HG02642 (cell line): ENCODE measurements around the gene PARP9.

Source experiments
- ATAC-seq: cut with Tn5 transposase; IDR thresholded peaks from one replicate; pipeline ENCODE4 v1.9.1; 2021; ENCODE audit warnings: mild to moderate bottlenecking; ENCODE audit not compliant: unreplicated experiment, poor library complexity

PARP9 gene

DNA sequence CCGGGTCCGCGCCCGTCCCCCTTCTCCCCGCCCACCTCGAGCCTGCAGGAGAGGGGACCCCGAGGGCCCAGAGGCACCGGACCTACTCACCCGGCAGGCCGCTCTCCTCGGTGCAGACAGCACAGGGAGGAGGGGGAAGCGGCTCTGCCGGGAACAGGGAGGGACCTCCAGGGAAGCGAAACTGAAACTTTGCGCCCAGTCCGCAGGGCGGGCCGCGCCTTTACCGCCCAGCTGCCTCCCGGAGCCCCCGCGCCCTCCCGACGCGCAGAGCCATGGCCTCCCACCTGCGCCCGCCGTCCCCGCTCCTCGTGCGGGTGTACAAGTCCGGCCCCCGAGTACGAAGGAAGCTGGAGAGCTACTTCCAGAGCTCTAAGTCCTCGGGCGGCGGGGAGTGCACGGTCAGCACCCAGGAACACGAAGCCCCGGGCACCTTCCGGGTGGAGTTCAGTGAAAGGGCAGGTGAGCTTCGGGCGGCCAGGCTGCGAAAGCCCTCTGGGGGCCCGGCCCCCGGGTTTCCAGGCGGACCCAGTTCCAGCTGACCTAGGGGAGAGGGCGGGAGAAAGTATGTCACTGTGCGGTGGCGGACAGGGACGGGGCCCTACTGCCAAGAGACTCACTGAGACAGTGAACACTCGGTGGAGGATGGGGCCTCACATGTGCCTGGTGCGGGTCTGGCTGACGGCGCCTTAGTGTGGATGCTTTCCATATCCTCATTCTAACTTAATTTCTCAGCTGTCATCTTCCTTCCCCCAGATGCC lies at the start of gene PARP9, which contains the start of gene DTX3L:
Gene PARP9, minus strand, starts transcription at position 146 of the 758 bp plus-strand sequence. CDS start 4,680 bp downstream, outside the sequence.
Gene DTX3L, plus strand, starts transcription at position 184 of the 758 bp plus-strand sequence. Its CDS starts 89 bp downstream, at position 273.
- peak; percentile 77 for ATAC-seq

DNA sequence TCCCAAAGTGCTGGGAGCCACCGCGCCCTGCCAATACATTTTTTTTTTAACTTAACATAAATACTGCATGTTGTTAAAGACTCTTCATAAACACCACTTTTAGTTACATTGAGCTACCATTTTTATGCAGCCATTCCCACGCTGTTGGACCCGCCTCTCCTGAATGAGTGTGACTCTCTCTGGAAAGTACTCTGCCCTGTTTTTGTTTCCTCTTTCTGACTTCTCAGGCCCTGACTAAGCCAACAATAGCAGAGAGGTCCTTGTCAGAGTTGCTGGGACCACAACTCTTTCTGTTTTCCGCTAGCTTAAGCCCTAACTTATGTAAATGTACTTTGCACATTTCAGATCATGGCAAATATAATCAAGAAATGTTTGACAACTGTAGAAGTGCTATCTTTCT lies 48.6 kb upstream of the PARP9 start:
- ATAC-seq, result no peak

DNA sequence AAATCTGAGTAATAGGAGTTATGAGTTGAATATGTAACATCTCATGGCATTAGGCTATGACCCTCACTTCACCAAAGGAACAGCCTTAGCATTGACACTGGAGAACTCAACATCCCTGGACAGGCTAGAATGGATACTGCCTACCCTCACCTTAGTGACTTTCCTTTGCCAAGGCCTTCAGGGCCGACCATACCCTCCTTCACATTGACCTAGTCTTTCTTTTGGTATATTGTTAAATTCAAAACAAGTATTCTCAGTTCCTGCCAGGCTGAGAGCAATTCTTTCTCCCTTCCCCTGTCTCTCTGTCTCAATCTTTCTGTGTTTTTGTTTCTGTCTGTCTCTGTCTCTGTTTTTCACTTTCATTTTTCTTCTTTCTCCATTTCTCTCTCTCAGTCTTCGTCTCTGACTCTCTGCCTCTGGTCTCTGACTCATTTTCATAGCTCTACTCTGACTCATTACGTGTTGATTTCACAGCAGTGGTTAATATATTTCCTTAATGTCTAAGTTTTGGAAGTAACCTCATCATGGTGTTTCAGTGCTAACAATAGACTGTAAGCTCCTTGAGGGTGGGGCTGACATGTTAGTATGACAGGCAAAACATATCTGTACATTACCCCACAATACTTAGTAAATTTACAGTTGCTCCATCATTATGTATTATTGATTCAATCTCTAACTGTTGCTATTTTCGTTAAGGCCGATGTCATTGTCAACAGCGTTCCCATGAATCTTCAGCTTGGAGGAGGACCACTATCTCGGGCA lies 45.9 kb upstream of the PARP9 start:
- ATAC-seq, result peak; percentile 95

DNA sequence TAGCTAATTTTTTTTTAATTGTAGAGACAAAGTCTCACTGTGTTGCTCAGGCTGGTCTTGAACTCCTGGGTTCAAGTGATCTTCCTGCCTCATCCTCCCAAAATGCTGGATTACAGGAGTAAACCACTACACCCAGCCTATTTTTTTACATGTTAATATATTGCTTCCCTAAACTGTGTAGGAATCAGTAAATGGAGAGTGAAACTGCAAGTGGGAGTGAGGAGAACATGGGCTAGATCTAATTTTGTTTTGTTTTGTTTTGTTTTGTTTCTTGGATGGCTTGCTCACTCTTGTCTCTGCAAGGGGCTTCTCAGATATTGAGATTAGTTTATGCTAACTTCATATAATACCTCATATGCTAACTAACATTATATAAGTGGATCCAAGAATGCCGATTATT lies 44.8 kb upstream of the PARP9 start:
- ATAC-seq, result no peak

DNA sequence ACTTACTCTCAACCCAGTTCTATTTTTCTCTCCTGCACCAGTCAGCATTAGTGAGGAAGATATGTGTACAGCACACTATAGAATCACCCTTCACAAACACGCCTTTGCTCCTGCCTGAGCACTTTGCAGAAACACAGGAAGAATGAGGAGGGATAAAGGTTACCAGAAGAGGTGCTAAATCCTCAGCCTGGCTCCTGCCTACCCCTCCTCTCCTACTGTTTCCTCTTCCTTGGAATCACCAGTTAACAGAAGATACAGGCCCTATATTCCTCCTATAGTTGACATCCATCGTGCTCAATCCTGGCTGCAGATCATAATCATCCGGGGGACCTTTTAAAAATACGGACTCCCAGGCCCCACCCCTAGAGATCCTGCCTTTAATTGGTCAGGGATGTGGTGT lies 42.2 kb upstream of the PARP9 start:
- no peak for ATAC-seq

DNA sequence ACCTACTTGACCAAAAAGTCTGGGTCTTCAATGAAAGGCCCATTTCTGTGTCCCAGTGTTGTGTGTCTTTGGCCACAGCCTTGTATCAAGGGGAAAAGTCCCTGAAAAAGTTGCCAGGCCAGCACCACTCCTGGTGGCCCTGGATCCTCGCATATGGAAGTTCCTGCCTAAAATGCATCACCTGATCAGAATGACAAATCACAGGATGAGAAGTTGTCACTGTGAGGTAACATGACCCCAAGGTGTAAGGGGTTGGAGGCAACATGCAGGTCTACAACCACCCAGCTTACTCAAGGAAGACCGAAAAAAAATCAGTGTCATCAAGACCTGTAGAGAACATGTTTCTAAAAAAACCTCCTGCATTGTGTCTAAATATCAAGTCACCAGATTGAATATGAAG lies 39.0 kb upstream of the PARP9 start:
- no peak for ATAC-seq

DNA sequence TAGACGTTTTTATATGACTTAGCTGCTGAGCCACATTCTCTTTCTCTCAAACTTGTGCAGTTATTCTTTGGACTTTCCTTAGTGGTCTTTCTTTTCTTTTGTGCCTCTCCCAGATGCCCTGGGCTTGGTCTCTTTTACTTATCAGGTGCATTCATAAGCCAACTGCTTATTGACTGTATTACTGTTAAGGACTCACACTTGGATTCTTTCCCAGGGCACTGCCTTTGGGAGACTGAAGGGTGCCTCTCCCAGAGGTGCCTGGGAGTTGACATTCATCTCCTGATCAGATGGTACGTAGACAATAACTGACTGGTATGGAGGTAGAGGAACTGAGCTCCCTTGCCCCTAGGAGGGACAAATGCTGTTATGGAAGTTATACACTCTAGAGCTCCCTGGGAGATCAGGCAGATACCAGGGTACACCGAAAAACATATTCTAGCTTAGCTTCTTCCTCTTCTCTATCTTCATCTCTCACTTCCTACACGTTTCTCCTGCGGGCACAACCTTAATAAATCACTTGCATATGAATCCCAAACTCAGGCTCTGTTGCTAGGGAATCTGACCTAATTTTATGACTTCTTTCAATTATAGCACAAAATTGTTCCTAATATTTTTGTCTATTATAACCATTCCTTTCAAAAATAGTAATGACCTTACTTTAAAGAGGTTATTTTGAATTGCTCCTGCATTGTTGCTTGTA lies 38.1 kb upstream of the PARP9 start:
- ATAC-seq, result no peak

DNA sequence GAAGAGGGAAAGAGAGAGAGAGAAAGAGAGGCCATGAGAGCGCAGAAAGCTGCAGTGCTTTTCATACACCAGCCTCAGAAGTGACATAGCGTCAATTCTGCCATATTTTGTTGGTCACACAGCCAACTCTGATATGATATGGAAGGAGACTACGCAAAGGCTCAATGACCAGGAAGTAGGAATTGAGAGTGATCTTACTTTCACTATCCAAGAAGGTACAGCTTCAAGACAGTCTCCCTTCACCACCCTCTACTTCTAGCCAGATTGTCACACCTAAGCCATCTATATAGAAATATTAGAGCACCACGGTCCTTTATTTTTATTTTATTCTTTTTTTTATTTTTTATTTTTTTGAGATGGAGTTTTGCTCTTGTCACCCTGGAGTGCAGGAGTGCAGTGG lies 34.5 kb upstream of the PARP9 start:
- ATAC-seq, result no peak

DNA sequence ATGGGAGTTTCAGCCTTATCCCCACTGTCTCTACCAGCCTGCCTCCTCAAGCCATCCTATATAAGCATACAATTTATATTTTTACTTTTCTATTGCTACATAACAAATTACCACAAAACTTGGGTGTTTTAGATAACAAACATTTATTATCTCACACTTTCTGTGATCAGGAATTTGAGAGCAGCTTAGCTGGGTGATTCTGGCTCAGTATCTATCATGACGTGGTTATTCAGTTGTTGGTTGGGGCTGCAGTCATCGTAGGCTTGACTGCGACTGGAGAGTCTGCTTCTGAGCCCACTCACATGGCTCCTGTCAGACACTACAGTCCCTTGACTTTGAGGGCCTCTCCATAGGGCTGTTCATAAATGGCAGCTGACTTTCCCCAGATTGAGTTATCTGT lies 34.1 kb upstream of the PARP9 start:
- ATAC-seq, result no peak

DNA sequence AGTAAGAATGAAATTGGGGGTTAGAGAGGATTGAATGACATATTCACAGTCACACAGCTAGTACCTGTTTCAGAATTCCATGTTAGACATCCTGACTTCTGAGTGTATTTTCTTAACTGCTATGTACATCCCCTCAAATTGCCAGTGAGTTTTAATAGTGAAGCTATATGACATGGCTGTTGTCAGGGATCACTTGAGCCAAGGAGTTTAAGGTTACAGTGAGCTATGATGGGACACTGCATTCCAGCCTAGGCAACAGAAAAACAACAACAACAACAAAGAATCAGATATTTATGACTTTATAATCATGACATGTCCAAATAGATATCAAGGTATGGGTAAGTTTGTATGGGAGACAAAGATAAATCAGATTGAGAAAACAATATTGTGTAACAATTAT lies 29.9 kb upstream of the PARP9 start:
- ATAC-seq, result no peak

DNA sequence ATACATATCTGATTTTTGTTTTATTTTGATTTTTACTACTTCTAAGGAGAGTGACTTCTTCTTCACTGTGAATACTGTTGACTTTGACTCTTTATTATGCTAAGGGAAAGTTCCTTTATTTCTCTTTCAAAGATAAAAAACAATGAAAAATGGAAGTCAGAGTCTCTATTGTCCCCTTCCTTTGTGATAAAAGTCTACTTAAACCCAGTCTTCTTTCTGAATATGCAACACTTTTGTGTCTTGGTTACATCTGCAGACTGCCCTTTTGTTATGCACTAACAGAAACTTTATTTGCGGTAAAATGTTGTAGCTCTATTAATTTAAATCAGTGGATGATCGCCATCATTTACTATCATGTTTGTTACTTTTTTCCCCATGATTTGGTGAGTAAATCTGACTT lies 26.5 kb upstream of the PARP9 start:
- no peak for ATAC-seq

DNA sequence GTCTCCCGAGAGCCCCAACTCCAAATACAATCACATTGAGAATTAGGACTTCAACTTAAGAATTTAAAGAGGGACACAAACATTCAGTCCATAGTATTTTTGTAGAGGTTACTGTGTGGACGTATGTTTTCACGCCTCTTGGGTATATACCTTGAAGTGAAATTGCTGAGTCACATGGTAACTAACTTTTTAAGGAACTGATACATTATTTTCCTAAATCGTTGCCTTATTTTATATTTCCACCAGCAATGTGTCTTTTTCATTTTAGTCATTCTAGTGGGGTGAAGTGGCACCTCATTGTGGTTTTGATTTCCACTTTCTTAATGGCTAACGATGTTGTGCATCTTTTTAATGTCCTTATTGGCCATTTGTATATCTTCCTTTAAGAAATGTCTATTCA lies 25.2 kb upstream of the PARP9 start:
- ATAC-seq, result no peak

DNA sequence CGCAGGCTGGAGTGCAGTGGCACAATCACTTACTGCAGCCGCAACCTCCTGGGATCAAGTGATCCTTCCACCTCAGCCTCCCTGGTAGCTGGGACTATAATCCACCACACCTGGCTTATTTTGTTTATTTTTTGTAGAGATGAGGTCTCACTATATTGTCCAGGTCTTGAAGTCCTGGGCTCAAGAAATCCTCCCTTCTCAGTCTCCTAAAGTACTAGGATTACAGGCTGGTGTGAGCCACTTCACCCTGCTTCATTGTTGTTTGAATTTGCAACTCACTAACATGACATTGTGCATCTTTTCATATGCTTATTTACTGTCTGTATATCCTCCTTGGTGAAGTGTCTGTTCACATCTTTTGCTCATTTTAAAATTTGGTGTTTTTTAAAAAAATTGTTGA lies 23.5 kb upstream of the PARP9 start:
- no peak for ATAC-seq

DNA sequence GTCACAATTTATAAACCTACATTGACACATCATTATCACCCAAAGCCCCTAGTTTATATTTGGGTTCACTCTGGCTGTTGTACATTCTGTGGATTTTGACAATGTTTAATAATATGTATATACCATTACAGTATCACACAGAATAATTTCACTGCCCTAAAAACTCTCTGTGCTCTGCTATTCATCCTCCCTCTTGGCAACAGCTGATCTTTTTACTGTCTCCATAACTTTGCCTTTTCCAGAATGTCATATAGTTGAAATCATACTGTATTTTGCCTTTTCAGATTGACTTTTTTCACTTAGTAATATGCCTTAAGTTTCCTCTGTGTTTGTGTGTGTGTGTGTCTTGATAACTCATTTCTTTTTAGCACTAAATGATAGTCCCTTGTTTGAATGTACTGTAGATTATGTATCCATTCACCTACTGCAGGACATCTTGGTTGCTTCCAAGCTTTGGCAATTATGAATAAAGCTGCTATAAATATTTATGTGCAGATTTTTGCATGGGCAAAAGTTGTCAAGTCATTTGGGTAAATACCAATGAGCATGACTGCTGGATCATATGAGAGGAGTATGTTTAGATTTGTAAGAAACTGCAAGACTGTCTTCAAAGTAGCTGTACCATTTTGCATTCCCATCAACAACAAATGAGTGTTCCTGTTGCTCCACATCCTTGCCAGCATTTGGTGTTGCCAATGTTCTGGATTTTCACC lies 22.8 kb upstream of the PARP9 start:
- no peak for ATAC-seq

DNA sequence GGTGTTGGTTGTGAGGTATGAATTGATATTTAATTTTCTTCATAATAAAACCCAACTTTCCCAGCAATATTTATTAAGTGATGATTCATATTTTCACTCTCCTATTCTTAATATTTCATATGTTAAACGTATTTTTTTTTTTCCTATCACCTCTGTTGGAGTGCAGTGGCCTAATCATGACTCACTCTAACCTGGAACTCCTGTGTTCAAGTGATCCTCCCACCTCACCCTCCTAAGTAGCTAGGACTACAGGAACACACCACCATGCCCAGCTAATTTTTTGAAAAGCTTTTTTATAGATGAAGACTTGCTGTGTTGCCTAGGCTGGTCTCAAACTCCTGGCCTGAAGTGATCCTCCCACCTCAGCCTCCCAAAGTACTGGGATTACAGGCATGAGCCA lies 22.0 kb upstream of the PARP9 start:
- no peak for ATAC-seq

DNA sequence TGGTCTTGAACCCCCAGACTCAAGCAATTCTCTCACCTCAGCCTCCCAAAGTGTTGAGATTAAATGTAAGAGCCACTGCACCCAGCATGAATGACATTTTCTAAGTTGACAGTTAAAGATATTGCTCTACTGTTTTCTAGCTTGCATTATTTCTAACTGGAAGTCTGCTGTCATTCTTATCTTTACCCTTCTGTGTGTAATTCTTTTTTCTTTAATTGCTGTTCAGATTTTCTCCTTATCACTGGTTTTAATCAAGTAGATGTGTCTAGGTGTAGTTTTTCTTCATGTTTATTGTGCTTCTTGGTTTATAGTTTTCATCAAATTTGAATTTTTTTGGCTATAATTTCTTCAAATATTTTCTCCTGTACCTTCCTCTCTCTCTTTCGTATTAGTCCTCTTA lies 18.3 kb upstream of the PARP9 start:
- ATAC-seq, result no peak

DNA sequence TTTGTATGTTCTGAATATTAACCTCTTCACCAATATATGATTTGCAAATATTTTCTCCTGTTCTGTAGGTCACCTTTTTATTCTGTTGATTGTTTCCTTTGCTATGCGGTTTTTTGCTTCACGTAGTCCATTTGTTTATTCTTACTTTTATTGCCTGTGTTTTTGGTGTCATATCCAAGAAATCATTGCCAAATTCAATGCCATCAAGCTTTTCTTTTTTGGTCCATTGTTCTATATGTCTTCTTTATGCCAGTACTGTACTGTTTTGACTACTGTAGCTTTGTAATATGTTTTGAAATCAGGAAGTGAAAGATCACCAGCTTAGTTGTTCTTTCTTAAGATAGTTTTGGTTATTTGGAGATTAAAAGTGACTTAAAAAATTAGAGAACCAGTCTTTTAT lies 17.5 kb upstream of the PARP9 start:
- ATAC-seq, result no peak

DNA sequence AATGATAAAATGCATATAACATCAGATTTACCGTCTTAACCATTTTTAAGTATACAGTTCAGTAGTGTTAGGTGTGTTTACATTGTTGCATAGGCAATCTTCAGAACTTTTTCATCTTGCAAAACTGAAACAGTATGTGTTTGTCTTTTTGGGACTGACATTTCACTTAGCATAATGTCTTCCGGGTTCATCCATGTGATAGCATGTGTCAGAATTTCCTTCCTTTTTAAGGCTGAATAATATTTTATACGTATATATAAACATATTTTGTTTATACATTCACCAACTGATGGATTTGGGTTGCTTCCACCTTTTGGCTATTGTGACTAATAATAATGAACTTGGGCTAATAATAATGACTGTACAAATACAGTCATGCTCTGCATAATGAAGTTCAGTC lies 16.4 kb upstream of the PARP9 start:
- no peak for ATAC-seq

DNA sequence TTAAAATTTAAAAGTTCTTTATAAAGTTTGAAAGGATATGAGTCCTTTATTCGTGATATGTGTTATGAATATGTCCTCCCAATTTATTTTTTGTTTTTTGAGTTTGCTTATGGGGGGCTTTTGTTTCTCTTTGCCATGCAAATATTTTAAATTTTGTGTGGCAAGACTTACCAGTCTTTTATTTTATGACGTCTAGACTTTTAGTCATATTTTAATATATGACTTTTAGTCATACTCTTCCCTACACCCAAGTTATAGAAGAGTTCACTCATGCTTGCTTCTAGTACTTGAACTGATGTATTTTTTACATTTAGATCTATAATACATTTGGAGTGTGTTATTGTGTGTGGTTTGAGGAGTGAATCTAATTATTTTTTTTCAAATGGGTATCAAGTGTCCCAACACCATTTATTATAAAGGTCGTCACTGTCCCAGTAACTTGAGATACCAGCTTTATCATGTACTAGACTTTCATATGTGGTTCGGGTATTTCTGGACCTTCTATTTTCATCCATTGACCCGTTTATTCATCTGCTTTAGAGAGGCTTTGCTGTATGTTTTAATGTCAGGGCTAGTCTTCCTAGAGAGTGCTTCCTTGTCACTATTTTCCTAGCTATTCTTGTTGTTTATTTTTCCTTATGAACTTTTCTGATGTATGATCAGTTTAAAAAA lies 14.1 kb upstream of the PARP9 start:
- ATAC-seq, result no peak

DNA sequence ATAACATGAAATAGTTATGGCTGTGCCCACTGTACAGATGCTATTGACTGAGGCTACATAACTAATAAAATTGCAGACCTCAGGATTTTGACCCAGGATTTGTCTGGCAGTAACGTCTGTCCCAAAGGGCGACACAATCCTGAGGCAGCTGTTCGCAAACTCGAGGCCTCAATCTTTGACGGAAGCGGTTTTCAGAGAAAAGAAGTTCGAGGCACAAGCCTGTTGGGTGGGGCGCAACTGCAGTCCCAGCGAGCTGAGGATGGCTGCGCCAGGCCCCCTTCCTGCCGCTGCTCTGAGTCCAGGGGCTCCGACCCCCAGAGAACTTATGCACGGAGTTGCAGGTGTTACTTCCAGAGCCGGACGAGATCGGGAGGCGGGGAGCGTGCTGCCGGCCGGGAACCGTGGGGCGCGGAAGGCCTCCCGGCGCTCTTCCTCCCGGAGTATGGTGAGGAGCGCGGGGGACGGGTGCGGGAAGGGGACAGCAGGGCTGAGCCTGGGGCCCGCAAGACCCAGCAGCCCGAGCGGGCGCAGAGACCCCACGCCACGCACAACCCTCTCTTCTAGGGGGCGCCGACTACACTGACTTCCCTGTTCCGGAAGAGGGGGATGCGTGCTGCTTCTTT lies 13.4 kb upstream of the PARP9 start, which contains the start of gene PARP15:
Gene PARP15, plus strand, starts transcription at position 242 of the 623 bp plus-strand sequence. Its CDS starts 18 bp downstream, at position 260.
- ATAC-seq, result no peak
